Measurements from ENCODE around the gene LARP4B.
"Not testable (repeated sequence)": the region's sequence is repeated elsewhere in the genome, so short reads cannot be mapped to it uniquely, and the experiment has no call there.

Gene LARP4B

DNA sequence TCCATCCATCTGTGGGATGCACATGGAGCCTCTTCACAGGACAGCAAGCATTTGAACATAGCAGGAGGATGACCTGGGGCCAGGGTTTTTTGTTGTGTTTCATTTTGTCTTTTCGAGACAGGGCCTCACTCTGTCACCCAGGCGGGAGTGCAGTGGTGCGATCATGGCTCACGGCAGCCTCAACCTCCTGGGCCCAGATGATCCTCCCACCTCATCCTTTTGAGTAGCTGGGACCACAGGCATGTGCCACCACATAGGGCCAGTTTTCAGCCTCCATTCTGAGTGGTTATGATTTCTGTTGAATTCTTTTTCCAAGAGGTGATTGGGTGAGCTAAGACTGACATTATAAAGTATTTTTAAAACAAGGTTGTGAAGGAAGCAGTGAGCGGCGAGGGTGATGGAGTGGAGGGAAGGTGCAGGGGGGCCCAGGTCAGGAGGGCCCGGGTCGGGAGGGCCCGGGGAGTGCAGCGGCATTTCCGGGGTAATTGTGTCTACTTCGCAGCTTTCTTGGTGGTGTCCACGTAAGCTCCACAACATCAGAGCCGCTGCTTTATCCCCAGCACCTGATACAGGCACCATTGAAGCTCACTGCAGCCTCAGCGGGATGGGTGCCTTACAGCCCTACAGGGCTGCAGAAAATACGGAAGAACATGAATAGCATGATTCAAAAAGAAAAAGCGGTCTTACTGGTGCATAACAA, 12.0 kb upstream of the LARP4B start:
- H3K36me3 ChIP-seq (ENCODE audit: insufficient read depth, low read length), result no peaks in the 10 kb centered on the region
- H3K9ac ChIP-seq (ENCODE audit: insufficient read length), result no peak overlapping the region
- no peak overlapping the region for H3K27ac ChIP-seq
- no peak for DNase-seq (ENCODE audit: low read depth, low spot score)
- no peaks in the 10 kb centered on the region for H3K9me3 ChIP-seq (ENCODE audit: low read depth, low read length)
- TF ChIP-seq POLR2AphosphoS5 (IDR thresholded peaks at IDR 0.05; ENCODE audit: borderline replicate concordance, low read depth, low read length) (no peak), EZH2 (IDR thresholded peaks at IDR 0.05) (no peak), FOXP2 (optimal IDR thresholded peaks at IDR 0.05; ENCODE audit: control extremely low read depth, extremely low read length, insufficient read depth) (no peak)
- H3K4me3 ChIP-seq, result no peak overlapping the region

DNA sequence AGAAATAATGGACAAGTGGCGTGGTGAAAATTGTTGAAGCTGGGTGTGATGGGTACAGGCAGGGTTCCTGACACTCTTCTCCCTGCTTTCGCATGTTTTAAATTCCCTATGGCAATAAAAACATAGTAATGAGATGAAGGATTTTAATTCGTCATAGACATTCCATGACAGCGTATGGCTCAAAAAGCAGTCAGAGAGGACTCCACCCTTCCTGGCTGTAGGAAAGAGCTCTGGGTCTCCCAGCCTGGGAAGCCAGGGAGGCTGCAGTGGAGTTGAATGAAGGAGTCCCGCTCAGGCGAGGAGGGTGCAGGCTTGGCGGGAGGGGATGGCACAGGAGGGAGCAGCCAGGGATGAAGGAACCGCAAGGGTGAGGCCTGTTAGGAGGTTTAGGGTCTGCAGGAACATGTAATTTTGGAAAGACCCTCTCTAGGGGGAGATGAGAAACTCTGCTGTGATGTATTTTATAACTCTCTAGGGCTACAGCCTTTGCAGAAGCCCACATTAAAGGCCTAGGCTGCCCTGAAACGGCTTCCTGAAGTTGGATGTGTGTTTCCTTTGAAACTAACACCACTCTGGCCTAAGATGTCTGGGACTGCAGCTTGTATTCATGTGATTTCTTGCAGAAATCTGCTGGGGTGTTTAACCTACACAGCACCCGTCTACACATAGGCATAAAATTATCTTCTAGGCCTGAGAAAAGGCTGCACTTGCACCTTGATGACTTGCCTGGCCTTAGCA, 7.6 kb upstream of the LARP4B start:
- Histone ChIP-seq H3K9me3 (ENCODE audit: low read depth, low read length) (no peaks in the 10 kb centered on the region), H3K9ac (ENCODE audit: insufficient read length) (no peak overlapping the region)
- no peak for TF ChIP-seq EZH2 (IDR thresholded peaks at IDR 0.05)
- no peak for TF ChIP-seq FOXP2 (optimal IDR thresholded peaks at IDR 0.05; ENCODE audit: control extremely low read depth, extremely low read length, insufficient read depth)
- TF ChIP-seq POLR2AphosphoS5 (IDR thresholded peaks at IDR 0.05; ENCODE audit: borderline replicate concordance, low read depth, low read length), result no peak

DNA sequence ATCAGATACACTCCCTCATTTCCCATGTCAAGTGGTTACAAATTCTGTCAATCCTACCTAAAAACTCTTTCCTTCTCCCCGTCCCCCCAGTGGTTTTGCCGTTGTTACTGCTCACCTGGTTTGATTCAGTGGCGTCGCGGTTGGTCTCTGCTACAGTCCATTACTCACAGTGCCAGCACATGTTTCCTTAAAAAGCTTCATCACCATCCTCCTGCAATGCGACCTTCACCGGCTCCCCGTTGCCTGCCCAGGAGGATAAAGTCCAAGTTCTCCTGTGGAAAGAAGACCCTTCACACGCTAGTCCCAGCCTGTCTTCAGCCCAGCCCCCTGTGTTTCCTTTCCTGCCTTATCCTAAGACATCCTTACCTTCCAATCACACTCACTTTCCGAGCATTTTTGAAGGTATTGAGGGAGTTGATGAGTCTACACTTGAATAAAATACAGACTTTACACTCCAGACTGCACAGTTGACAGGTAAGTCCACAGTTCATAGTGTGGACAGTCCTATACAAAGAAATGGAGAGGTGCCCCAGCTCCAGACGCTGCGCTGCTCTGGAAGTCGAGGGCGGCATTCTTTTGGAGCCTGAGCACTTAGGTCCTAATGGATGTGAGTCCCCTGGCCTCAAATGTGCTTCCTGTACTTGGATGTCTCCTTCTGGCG, 3.4 kb upstream of the LARP4B start:
- DNase-seq (ENCODE audit: low read depth, low spot score), result no peak
- TF ChIP-seq FOXP2 (optimal IDR thresholded peaks at IDR 0.05; ENCODE audit: control extremely low read depth, extremely low read length, insufficient read depth) (no peak), EZH2 (IDR thresholded peaks at IDR 0.05) (no peak), POLR2AphosphoS5 (IDR thresholded peaks at IDR 0.05; ENCODE audit: borderline replicate concordance, low read depth, low read length) (no peak)
- no peaks in the 10 kb centered on the region for H3K9me3 ChIP-seq (ENCODE audit: low read depth, low read length)
- H3K36me3 ChIP-seq (ENCODE audit: insufficient read depth, low read length), result no peaks in the 10 kb centered on the region
- no peak overlapping the region for H3K27ac ChIP-seq
- H3K4me3 ChIP-seq, result no peak overlapping the region
- H3K9ac ChIP-seq (ENCODE audit: insufficient read length), result no peak overlapping the region

More for the DNA sequence above, 7.6 kb upstream of the LARP4B start:
- Histone ChIP-seq H3K27ac (no peak overlapping the region), H3K4me3 (no peak overlapping the region), H3K36me3 (ENCODE audit: insufficient read depth, low read length) (no peaks in the 10 kb centered on the region)
- DNase-seq (ENCODE audit: low read depth, low spot score), result no peak

DNA sequence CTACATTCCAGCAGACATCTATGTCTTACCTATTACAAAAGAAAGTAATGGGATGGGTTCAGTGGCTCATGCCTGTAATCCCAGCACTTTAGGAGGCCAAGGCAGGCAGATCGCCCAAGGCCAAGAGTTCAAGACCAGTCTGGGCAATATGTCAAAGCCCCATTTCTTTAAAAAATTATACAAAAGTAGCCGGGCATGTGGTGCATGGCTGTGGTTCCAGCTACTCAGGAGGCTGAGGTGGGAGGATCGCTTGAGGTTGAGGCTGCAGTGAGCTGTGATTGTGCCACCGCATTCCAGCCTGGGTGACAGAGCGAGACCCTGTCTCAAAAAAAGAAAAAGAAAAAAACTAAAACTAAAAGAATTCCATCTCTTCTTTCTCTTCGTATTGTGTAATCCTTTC, 2.7 kb upstream of the LARP4B start:
- H3K4me3 ChIP-seq; H3K9ac ChIP-seq (ENCODE audit: insufficient read length); H3K27ac ChIP-seq; DNase-seq (ENCODE audit: low read depth, low spot score); H3K9me3 ChIP-seq (ENCODE audit: low read depth, low read length); H3K36me3 ChIP-seq (ENCODE audit: insufficient read depth, low read length): not testable (repeated sequence)

DNA sequence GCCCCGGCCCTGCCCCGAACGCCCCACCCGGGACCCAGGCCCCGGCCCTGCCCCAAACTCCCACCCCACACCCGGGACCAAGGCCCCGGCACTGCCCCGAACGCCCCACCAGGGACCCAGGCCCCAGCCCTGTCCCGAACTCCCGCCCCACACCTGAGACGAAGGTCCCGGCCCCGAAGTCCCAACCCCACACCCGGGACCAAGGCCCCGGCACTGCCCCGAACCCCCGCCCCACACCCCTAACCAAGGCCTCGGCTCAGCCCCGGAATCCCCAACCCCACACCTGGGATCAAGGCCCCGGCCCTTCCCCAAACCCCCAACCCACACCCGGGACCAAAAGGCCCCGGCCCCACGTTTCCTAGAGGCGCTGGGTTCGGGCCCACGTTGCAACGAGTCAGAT, 1.1 kb upstream of the LARP4B start:
- H3K9ac ChIP-seq (ENCODE audit: insufficient read length), result no peak overlapping the region
- no peaks in the 10 kb centered on the region for H3K9me3 ChIP-seq (ENCODE audit: low read depth, low read length)
- no peaks in the 10 kb centered on the region for H3K36me3 ChIP-seq (ENCODE audit: insufficient read depth, low read length)
- TF ChIP-seq FOXP2 (optimal IDR thresholded peaks at IDR 0.05; ENCODE audit: control extremely low read depth, extremely low read length, insufficient read depth), result no peak
- no peak for DNase-seq (ENCODE audit: low read depth, low spot score)
- H3K27ac ChIP-seq, result no peak overlapping the region
- H3K4me3 ChIP-seq, result no peak overlapping the region

DNA sequence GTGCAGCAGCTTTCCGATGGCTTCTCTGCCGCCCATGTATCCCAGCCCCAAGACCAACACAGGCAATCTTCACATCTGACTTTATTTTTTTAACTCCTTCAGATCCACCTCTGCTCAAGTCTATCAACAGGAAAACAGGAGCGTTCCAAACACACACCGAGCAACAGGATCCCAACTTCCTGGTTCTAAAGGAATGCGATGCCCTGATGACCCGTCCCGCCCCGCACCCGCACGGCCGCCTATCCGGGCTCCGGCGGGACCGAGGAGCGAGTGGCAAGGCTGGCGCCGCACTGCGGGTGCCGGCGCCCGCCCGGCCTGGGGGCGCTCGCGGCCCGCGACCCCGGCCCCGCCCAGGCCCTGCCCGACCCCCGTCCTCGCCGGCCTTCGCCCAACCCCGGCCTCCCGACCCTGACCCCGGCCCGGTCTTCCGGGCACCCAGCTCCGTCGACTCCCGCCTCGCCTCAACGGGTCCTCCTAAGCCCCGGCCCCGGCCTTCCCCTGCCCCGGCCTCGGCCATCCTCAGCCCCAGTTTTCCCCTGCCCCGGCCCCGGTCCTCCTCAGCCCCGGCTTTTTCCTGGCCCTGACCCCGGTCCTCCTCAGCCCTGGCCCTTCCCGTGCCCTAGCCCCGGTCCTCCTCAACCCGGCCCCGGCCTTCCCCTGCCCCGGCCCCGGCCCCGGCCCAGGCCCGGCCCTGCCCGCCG, 730 bp downstream of the LARP4B start:
- peak overlapping the region; percentile 82 for H3K4me3 ChIP-seq
- DNase-seq (ENCODE audit: low read depth, low spot score), result no peak
- no peaks in the 10 kb centered on the region for H3K9me3 ChIP-seq (ENCODE audit: low read depth, low read length)
- TF ChIP-seq POLR2AphosphoS5 (IDR thresholded peaks at IDR 0.05; ENCODE audit: borderline replicate concordance, low read depth, low read length) (no peak), FOXP2 (optimal IDR thresholded peaks at IDR 0.05; ENCODE audit: control extremely low read depth, extremely low read length, insufficient read depth) (no peak), EZH2 (IDR thresholded peaks at IDR 0.05) (no peak)
- H3K27ac ChIP-seq, result no peak overlapping the region
- no peaks in the 10 kb centered on the region for H3K36me3 ChIP-seq (ENCODE audit: insufficient read depth, low read length)
- H3K9ac ChIP-seq (ENCODE audit: insufficient read length), result peak overlapping the region; percentile 82

DNA sequence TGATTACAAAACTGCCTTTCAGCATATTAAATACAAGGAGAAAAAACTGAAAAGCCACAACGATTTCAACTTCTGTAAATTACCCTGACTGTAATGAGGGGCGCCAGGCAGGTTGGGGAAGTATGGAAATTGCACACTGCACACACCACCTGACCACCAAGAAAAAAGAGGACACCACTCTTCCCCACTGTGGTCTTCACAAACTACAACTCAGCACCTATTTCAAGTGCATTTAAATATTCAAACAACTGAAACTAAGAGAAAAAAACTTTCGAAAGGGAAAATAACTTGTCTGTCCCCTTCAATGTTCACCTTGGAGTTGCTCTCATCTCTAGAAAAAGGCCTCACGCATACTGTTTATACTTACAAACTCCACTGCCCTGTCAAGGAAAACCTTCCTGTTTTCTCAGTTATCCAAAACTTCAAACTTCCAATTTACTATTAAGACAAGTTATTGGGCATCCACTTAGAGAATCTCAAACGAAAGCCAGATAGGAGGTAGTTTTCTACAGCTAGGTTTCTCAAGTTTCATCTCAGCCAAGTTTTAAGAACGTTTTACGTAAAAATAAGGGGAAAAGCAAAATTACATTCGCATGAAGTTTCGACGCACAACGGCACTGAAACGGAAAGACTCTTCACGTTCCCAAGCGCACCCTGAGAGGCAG, 1.4 kb downstream of the LARP4B start:
- DNase-seq (ENCODE audit: low read depth, low spot score), result no peak
- H3K27ac ChIP-seq, result no peak overlapping the region
- H3K9me3 ChIP-seq (ENCODE audit: low read depth, low read length), result no peaks in the 10 kb centered on the region
- peak overlapping the region; percentile 82 for H3K4me3 ChIP-seq
- no peaks in the 10 kb centered on the region; the same call in 1 of the 2 replicates for H3K36me3 ChIP-seq (ENCODE audit: insufficient read depth, low read length)
- TF ChIP-seq FOXP2 (optimal IDR thresholded peaks at IDR 0.05; ENCODE audit: control extremely low read depth, extremely low read length, insufficient read depth), result no peak
- no peak for TF ChIP-seq EZH2 (IDR thresholded peaks at IDR 0.05)
- no peak for TF ChIP-seq POLR2AphosphoS5 (IDR thresholded peaks at IDR 0.05; ENCODE audit: borderline replicate concordance, low read depth, low read length)
- peak overlapping the region; percentile 82 for H3K9ac ChIP-seq (ENCODE audit: insufficient read length)

DNA sequence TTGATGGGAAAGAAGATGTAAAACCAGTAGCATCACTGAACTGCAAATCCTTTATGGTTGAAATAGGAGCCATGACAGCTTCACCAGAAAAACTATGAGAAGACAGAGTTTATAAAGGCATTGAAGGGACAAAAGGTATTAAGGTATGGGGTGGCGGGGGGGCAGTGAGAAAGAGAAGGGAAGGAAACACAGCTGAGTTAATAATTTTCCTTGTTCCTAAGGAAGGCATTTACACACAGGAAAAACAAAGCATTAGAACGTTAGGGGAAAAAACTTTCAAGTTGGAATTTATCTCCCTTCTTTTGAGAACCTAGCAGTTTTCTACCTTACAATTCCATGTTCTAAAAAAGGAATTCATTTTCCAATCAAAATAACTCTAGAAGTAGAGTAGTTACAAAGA, 4.4 kb downstream of the LARP4B start:
- no peak for TF ChIP-seq FOXP2 (optimal IDR thresholded peaks at IDR 0.05; ENCODE audit: control extremely low read depth, extremely low read length, insufficient read depth)
- TF ChIP-seq EZH2 (IDR thresholded peaks at IDR 0.05), result no peak
- TF ChIP-seq POLR2AphosphoS5 (IDR thresholded peaks at IDR 0.05; ENCODE audit: borderline replicate concordance, low read depth, low read length), result no peak
- Histone ChIP-seq H3K9me3 (ENCODE audit: low read depth, low read length) (no peaks in the 10 kb centered on the region), H3K36me3 (ENCODE audit: insufficient read depth, low read length) (no peaks in the 10 kb centered on the region; the same call in 1 of the 2 replicates), H3K9ac (ENCODE audit: insufficient read length) (no peak overlapping the region), H3K27ac (no peak overlapping the region), H3K4me3 (no peak overlapping the region)
- DNase-seq (ENCODE audit: low read depth, low spot score), result no peak
